Mesothelial cell of epicardium (in vitro differentiated cells): ENCODE measurements around the gene GEMIN7. TPM values are rescaled to one million over a fixed set of nuclear protein-coding genes. Genes with fewer than 3 reads are reported as not detected.
A peak's percentile ranks its signal among the peaks of the same experiment; 100 is the strongest.

Source experiments
- DNase-seq, 2 experiments: peaks; one replicate each; pipeline ENCODE4 v3.0.0; 2021; ENCODE audit warnings: low spot score in 2 of 2; ENCODE audit not compliant: unreplicated experiment in 2 of 2
- H3K27ac Mint-ChIP-seq: 2 replicates; pipeline ENCODE4 v1.8.0; 2021; ENCODE audit warnings: mixed read lengths
- H3K27me3 Mint-ChIP-seq: 2 replicates; pipeline ENCODE4 v1.8.0; 2021; ENCODE audit warnings: low read depth, mixed read lengths
- H3K36me3 Mint-ChIP-seq: 2 replicates; pipeline ENCODE4 v1.8.0; 2021; ENCODE audit warnings: mixed read lengths
- H3K4me1 Mint-ChIP-seq: 2 replicates; pipeline ENCODE4 v1.8.0; 2021; ENCODE audit warnings: mixed read lengths
- H3K4me3 Mint-ChIP-seq: 2 replicates; pipeline ENCODE4 v1.8.0; 2021; ENCODE audit warnings: mild to moderate bottlenecking, moderate library complexity, mixed read lengths
- H3K9me3 Mint-ChIP-seq: 2 replicates; pipeline ENCODE4 v1.8.0; 2021; ENCODE audit warnings: mixed read lengths
- CTCF ChIP-seq: fragments of 200-600 bp; sonication (generic); IDR thresholded peaks from one replicate; pipeline ENCODE4 v1.5.0; 2021; ENCODE audit warnings: antibody characterized with exemption; ENCODE audit not compliant: unreplicated experiment
- total RNA-seq: library from RNA; stranded (reverse); gene quantifications from 3 replicates; pipeline ENCODE4 v1.2.1, GENCODE V29; 2021

Gene GEMIN7
- total RNA-seq, 1 donor from 2014 or later, result 27.5 TPM

- DNase-seq, result no peak
- Mint-ChIP-seq H3K4me3 (no peak overlapping the region), H3K9me3 (no peaks in the 10 kb centered on the region), H3K27me3 (no peaks in the 10 kb centered on the region), H3K36me3 (no peaks in the 10 kb centered on the region), H3K27ac (no peak overlapping the region), H3K4me1 (peaks cover 44% of the 10 kb centered on the region)
- no peak for TF ChIP-seq CTCF
Measured at GRCh38 chr19:45121827-45122345, 42.8 kb downstream of the GEMIN7 start.

DNA sequence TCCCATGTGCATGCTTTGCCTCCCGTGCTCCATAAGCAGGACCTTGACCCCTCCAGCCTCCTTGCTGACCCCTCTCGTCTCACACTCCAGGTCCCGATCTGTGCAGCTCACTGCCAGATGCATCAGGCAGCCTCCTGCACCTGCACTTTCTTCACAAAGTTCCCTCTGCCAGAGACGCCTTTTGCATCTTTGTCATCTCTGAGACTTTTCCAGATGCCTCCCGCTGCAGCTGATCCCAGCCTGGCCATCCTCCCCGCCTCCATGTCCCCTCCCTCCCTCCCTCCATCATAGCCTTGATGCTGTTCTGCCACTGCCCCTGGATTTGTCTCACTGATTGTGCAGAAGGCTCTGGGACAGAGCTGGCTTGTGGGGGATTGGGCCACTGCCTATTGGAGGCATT lies 43.8 kb downstream of the GEMIN7 start:
- Mint-ChIP-seq H3K27me3 (no peaks in the 10 kb centered on the region), H3K27ac (peak overlapping the region; percentile 97), H3K36me3 (no peaks in the 10 kb centered on the region), H3K4me3 (no peak overlapping the region), H3K9me3 (no peaks in the 10 kb centered on the region), H3K4me1 (peaks cover 36% of the 10 kb centered on the region)
- no peak for TF ChIP-seq CTCF
- DNase-seq, result no peak

GRCh38 chr19:45123440-45123850 lies 44.4 kb downstream of the GEMIN7 start:
- peak overlapping the region; percentile 97 for H3K27ac Mint-ChIP-seq
- no peak for TF ChIP-seq CTCF
- no peaks in the 10 kb centered on the region for H3K36me3 Mint-ChIP-seq
- H3K27me3 Mint-ChIP-seq, result no peaks in the 10 kb centered on the region
- H3K9me3 Mint-ChIP-seq, result no peaks in the 10 kb centered on the region
- H3K4me1 Mint-ChIP-seq, result peaks cover 34% of the 10 kb centered on the region
- no peak overlapping the region for H3K4me3 Mint-ChIP-seq
- peak in 1 of 2 experiments; percentile 59 for DNase-seq

GRCh38 chr19:45124021-45124420 lies 45.0 kb downstream of the GEMIN7 start:
- no peak for TF ChIP-seq CTCF
- peak overlapping the region; percentile 97 for H3K27ac Mint-ChIP-seq
- H3K4me1 Mint-ChIP-seq, result peaks cover 34% of the 10 kb centered on the region
- H3K27me3 Mint-ChIP-seq, result no peaks in the 10 kb centered on the region
- H3K36me3 Mint-ChIP-seq, result no peaks in the 10 kb centered on the region
- no peak overlapping the region for H3K4me3 Mint-ChIP-seq
- DNase-seq, result no peak
- no peaks in the 10 kb centered on the region for H3K9me3 Mint-ChIP-seq

DNA sequence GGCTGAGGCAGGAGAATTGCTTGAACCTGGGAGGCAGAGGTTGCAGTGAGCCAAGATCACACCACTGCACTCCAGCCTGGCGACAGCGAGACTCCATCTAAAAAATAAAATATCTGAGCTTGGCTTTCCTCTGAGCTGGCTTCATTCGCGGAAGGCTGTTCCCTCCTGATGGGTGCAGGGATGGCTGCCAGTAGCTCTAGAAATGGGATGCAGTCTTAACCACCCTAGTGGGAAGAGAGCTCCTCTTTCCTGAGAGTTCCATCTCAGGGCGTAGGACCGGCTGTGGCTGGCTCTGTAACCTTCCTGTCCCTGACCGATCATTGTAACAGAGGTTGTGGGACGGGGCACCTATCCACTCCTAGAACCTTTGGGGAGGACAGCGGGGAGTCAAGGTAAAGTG lies 46.3 kb downstream of the GEMIN7 start:
- H3K27ac Mint-ChIP-seq, result no peak overlapping the region
- peaks cover 34% of the 10 kb centered on the region for H3K4me1 Mint-ChIP-seq
- no peaks in the 10 kb centered on the region for H3K9me3 Mint-ChIP-seq
- H3K4me3 Mint-ChIP-seq, result no peak overlapping the region
- H3K36me3 Mint-ChIP-seq, result no peaks in the 10 kb centered on the region
- no peak for TF ChIP-seq CTCF
- DNase-seq, result no peak
- H3K27me3 Mint-ChIP-seq, result no peaks in the 10 kb centered on the region
